HG03135 (cell line): Measurements from ENCODE around the gene STH.

Experiments
- ATAC-seq: cut with Tn5 transposase; IDR thresholded peaks from one replicate; pipeline ENCODE4 v1.9.1; 2021; ENCODE audit warnings: mild to moderate bottlenecking, moderate library complexity; ENCODE audit not compliant: unreplicated experiment

The STH gene

DNA sequence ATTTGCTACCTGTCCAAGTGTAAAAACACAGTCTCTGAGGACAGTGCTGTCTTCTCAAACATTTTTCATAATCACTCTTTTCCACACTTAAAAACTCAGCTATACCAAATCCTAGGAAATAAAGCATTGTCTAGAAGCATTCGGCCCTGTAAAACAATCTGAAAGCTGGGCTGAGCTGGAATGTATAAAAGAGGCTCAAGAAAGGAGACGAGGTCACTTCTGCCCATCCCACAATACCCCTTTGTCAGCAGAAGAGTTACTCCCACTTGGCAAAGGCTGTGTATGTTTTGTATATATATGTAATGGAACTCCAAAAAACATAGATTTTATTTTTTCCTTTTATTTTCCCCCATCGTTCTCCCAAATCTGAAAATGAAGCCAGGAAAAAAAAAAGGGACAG, 43.9 kb downstream of the STH start:
- ATAC-seq = no peak

- ATAC-seq = no peak
Observed at GRCh38 chr17:46043606-46044005, 44.6 kb downstream of the STH start.

- ATAC-seq = no peak
Observed at GRCh38 chr17:46044286-46044928, 45.4 kb downstream of the STH start.

GRCh38 chr17:46044989-46045388, 45.9 kb downstream of the STH start:
- ATAC-seq = no peak

DNA sequence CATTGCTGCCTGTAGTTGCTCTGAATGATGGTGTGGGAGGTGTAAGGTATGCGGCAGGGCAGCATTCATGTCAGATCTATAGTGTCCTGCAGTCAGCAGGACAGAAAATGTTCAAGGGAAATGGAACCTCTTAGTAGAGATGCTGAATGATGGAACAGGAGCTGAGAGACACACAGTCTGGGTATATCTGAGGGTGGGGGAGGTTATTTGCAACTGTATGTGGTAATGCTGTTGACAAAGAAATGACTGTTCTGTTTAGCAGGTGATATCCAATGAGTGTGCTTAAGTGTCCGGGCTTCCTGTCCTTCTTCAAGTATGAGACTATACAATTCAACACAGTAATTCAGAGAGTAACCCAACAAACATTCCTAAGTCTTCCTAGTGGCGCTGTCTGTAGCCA, 46.6 kb downstream of the STH start:
- no peak for ATAC-seq

GRCh38 chr17:46046957-46047356, 47.9 kb downstream of the STH start:
- ATAC-seq = no peak

DNA sequence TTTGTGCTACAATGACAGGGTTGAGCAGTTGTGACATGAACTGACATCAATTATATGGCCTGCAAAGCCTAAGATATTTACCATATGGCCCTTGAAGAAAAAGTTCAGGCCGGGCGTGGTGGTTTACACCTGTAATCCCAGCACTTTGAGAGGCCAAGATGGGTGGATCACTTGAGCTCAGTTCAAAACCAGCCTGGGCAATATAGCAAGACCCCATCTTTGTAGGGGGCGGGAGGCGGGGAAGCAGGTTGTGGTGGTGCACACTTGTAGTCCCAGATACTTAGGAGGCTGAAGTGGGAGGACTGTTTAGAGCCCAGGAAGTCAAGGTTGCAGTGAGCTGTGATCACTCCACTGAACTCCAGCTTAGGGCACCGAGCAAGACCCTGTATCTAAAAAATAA, 48.3 kb downstream of the STH start:
- ATAC-seq = no peak

GRCh38 chr17:46047856-46048255, 48.8 kb downstream of the STH start:
- ATAC-seq = no peak
